Activated T-cell treated with anti-CD3 and anti-CD28 coated beads, Interleukin-2, amount 50 U/mL, for 24 hours (primary cell): Measurements from ENCODE around the gene TMEM200B.
A peak's percentile ranks its signal among the peaks of the same experiment; 100 is the strongest.

Experiments
- DNase-seq: peaks from one replicate; pipeline ENCODE4 v3.0.0-alpha.2; 2020
- H3K27ac Mint-ChIP-seq: 2 replicates; pipeline ENCODE4 v1.8.0; 2020; ENCODE audit warnings: mild to moderate bottlenecking, mixed read lengths
- H3K27me3 Mint-ChIP-seq: 2 replicates; pipeline ENCODE4 v1.8.0; 2020; ENCODE audit warnings: mixed read lengths
- H3K36me3 Mint-ChIP-seq: 2 replicates; pipeline ENCODE4 v1.8.0; 2020; ENCODE audit warnings: low read depth, mixed read lengths
- H3K4me1 Mint-ChIP-seq: 2 replicates; pipeline ENCODE4 v1.8.0; 2020; ENCODE audit warnings: low read depth, mixed read lengths
- H3K4me3 Mint-ChIP-seq: 2 replicates; pipeline ENCODE4 v1.8.0; 2020; ENCODE audit warnings: mild to moderate bottlenecking, moderate library complexity, mixed read lengths
- H3K9me3 Mint-ChIP-seq: 2 replicates; pipeline ENCODE4 v1.8.0; 2020; ENCODE audit warnings: mixed read lengths

Gene TMEM200B

GRCh38 chr1:29124366-29125236, 898 bp upstream of the TMEM200B start:
- DNase-seq = peak; percentile 81
- H3K9me3 Mint-ChIP-seq = no peaks in the 10 kb centered on the region

GRCh38 chr1:29123053-29123886, 433 bp downstream of the TMEM200B start:
- Mint-ChIP-seq H3K27me3 (peaks cover 23% of the 10 kb centered on the region), H3K27ac (no peak overlapping the region), H3K36me3 (peaks cover 17% of the 10 kb centered on the region), H3K4me3 (peak overlapping the region; percentile 66), H3K9me3 (no peaks in the 10 kb centered on the region), H3K4me1 (peaks cover 10% of the 10 kb centered on the region)
- peak; percentile 62 for DNase-seq

More at GRCh38 chr1:29124366-29125236, 898 bp upstream of the TMEM200B start:
- Mint-ChIP-seq H3K27me3 (peaks cover 23% of the 10 kb centered on the region), H3K27ac (peak overlapping the region; percentile 40), H3K36me3 (peaks cover 5% of the 10 kb centered on the region), H3K4me3 (peak overlapping the region; percentile 76), H3K4me1 (peaks cover 10% of the 10 kb centered on the region)

GRCh38 chr1:29122682-29123052, 1.0 kb downstream of the TMEM200B start:
- peak overlapping the region; percentile 66 for H3K4me3 Mint-ChIP-seq
- no peak overlapping the region for H3K27ac Mint-ChIP-seq
- peaks cover 21% of the 10 kb centered on the region for H3K36me3 Mint-ChIP-seq
- no peaks in the 10 kb centered on the region for H3K9me3 Mint-ChIP-seq
- peaks cover 10% of the 10 kb centered on the region for H3K4me1 Mint-ChIP-seq
- H3K27me3 Mint-ChIP-seq = peaks cover 23% of the 10 kb centered on the region
- no peak for DNase-seq

GRCh38 chr1:29121936-29122681, 1.6 kb downstream of the TMEM200B start:
- H3K9me3 Mint-ChIP-seq = no peaks in the 10 kb centered on the region
- H3K4me1 Mint-ChIP-seq = peaks cover 10% of the 10 kb centered on the region
- peak; percentile 48 for DNase-seq
- H3K27ac Mint-ChIP-seq = no peak overlapping the region
- H3K36me3 Mint-ChIP-seq = peaks cover 27% of the 10 kb centered on the region
- peak overlapping the region; percentile 58 for H3K4me3 Mint-ChIP-seq
- peaks cover 23% of the 10 kb centered on the region for H3K27me3 Mint-ChIP-seq

- Mint-ChIP-seq H3K36me3 (peaks cover 32% of the 10 kb centered on the region), H3K4me3 (peak overlapping the region; percentile 38), H3K27me3 (peaks cover 23% of the 10 kb centered on the region), H3K4me1 (peaks cover 10% of the 10 kb centered on the region), H3K27ac (no peak overlapping the region), H3K9me3 (no peaks in the 10 kb centered on the region)
- no peak for DNase-seq
Observed at GRCh38 chr1:29121516-29121935, 2.2 kb downstream of the TMEM200B start.

GRCh38 chr1:29120947-29121485, 2.7 kb downstream of the TMEM200B start:
- H3K4me3 Mint-ChIP-seq = peak overlapping the region; percentile 3
- peak; percentile 82 for DNase-seq
- H3K4me1 Mint-ChIP-seq = peaks cover 10% of the 10 kb centered on the region
- peaks cover 21% of the 10 kb centered on the region for H3K27me3 Mint-ChIP-seq
- H3K27ac Mint-ChIP-seq = no peak overlapping the region
- peaks cover 38% of the 10 kb centered on the region for H3K36me3 Mint-ChIP-seq
- no peaks in the 10 kb centered on the region for H3K9me3 Mint-ChIP-seq

GRCh38 chr1:29120367-29120766, 3.3 kb downstream of the TMEM200B start:
- no peak for DNase-seq
- Mint-ChIP-seq H3K9me3 (no peaks in the 10 kb centered on the region), H3K27ac (no peak overlapping the region), H3K27me3 (peaks cover 14% of the 10 kb centered on the region), H3K4me3 (no peak overlapping the region), H3K36me3 (peaks cover 44% of the 10 kb centered on the region), H3K4me1 (peaks cover 4% of the 10 kb centered on the region)

GRCh38 chr1:29119121-29119929, 4.4 kb downstream of the TMEM200B start:
- Mint-ChIP-seq H3K9me3 (no peaks in the 10 kb centered on the region), H3K4me3 (no peak overlapping the region), H3K27ac (no peak overlapping the region), H3K4me1 (peaks cover 2% of the 10 kb centered on the region), H3K36me3 (peaks cover 49% of the 10 kb centered on the region), H3K27me3 (peaks cover 10% of the 10 kb centered on the region)
- DNase-seq = no peak

GRCh38 chr1:29117381-29117780, 6.3 kb downstream of the TMEM200B start:
- Mint-ChIP-seq H3K27ac (peak overlapping the region; percentile 38), H3K4me1 (peaks cover 4% of the 10 kb centered on the region), H3K27me3 (peaks cover 3% of the 10 kb centered on the region), H3K4me3 (no peak overlapping the region), H3K9me3 (no peaks in the 10 kb centered on the region), H3K36me3 (peaks cover 69% of the 10 kb centered on the region)
- DNase-seq = no peak

GRCh38 chr1:29114654-29115053, 9.0 kb downstream of the TMEM200B start:
- Mint-ChIP-seq H3K27ac (no peak overlapping the region), H3K9me3 (no peaks in the 10 kb centered on the region), H3K27me3 (no peaks in the 10 kb centered on the region), H3K36me3 (peaks cover 85% of the 10 kb centered on the region), H3K4me3 (no peak overlapping the region), H3K4me1 (peaks cover 4% of the 10 kb centered on the region)
- no peak for DNase-seq

- DNase-seq = no peak
- Mint-ChIP-seq H3K27ac (peak overlapping the region; percentile 68), H3K9me3 (no peaks in the 10 kb centered on the region), H3K27me3 (no peaks in the 10 kb centered on the region), H3K36me3 (peaks cover 84% of the 10 kb centered on the region), H3K4me3 (no peak overlapping the region), H3K4me1 (peaks cover 4% of the 10 kb centered on the region)
Observed at GRCh38 chr1:29113413-29114117, 10.1 kb downstream of the TMEM200B start.

GRCh38 chr1:29112705-29113412, 10.8 kb downstream of the TMEM200B start:
- no peak for DNase-seq
- peaks cover 4% of the 10 kb centered on the region for H3K4me1 Mint-ChIP-seq
- H3K9me3 Mint-ChIP-seq = no peaks in the 10 kb centered on the region
- H3K36me3 Mint-ChIP-seq = peaks cover 83% of the 10 kb centered on the region
- H3K4me3 Mint-ChIP-seq = no peak overlapping the region
- no peak overlapping the region for H3K27ac Mint-ChIP-seq
- H3K27me3 Mint-ChIP-seq = no peaks in the 10 kb centered on the region
